ENCODE measurements around the gene ADGRG4.

GRCh38 chrX:136303041-136303440, 2.3 kb downstream of the ADGRG4 start:
- TF ChIP-seq CTCF (IDR thresholded peaks at IDR 0.05) (no peak), REST (IDR thresholded peaks at IDR 0.05; ENCODE audit: insufficient read depth in 1 of 2, low read depth in 2 of 2, low read length in 1 of 2) (no peak), POLR2AphosphoS5 (IDR thresholded peaks at IDR 0.05; ENCODE audit: low read depth, low read length) (no peak), SIN3A (IDR thresholded peaks at IDR 0.05; ENCODE audit: borderline replicate concordance, insufficient read depth, low read depth, low read length) (no peak)
